IMR-90 (cell line): Measurements from ENCODE around the gene KLHL17.

Experiments used
- CTCF ChIP-seq: conservative IDR thresholded peaks from 2 replicates; pipeline ENCODE4 v1.5.1; 2012; ENCODE audit warnings: mild to moderate bottlenecking, low read depth, low read length, improper control_type of control experiment
- FOS ChIP-seq: fragments of 150-350 bp; IDR thresholded peaks from 2 replicates; pipeline ENCODE4 v1.6.1; 2016; ENCODE audit warnings: low read depth, low read length

DNA sequence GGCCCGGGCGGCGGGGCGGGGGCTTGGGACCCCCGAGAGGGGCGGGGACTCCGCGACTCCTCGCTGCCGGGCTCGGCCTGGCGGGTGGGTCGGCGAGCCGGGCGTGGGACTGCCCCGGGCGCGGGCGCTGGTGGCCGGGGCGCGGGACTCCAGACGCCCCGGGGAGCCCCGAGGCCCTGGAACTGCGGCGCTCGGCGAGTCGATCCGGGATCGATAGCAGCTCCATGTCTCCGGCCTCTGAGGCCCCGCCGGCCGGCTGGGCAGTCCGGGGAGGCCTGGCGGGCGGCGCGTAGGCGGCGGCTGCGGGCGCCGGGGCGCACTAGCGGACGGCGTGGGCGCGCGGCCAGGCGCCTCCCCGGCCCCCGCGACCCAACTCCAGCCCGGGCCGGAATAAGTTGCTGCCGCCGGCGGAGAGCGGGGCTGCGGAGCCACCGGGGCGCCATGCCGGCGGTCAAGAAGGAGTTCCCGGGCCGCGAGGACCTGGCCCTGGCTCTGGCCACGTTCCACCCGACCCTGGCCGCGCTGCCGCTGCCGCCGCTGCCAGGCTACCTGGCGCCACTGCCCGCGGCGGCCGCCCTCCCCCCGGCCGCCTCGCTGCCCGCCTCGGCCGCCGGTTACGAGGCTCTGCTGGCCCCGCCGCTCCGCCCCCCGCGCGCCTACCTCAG is 36.3 kb upstream of the KLHL17 start:
- no peak for TF ChIP-seq CTCF
- no peak for TF ChIP-seq FOS
